Testis (tissue), 2 donors: ENCODE measurements around the gene PTGR2.

Experiments used
- CTCF ChIP-seq, 3 experiments: fragments of 450-650 bp in 2 of 3; fragments of 200-600 bp in 1 of 3; sonication (generic) in 1 of 3; IDR thresholded peaks; one replicate each; pipeline ENCODE4 v1.5.1; 2016 to 2019; ENCODE audit warnings: antibody characterized with exemption in 3 of 3, mild to moderate bottlenecking in 2 of 3, moderate library complexity in 1 of 3
- POLR2A ChIP-seq: fragments of 450-650 bp; IDR thresholded peaks from one replicate; pipeline ENCODE4 v1.6.1; 2017; ENCODE audit warnings: antibody characterized with exemption, mild to moderate bottlenecking, moderate library complexity

- TF ChIP-seq CTCF (IDR thresholded peaks at IDR 0.05) (no peak), POLR2A (no peak)
Observed at GRCh38 chr14:73846947-73847346, 4.7 kb upstream of the PTGR2 start.
